Keratinocyte (primary cell): Measurements from ENCODE around the gene AFAP1L1. TPM values are rescaled to one million over a fixed set of nuclear protein-coding genes. Genes with fewer than 3 reads are reported as not detected.

Source experiments
- DNase-seq: peaks from one replicate; pipeline ENCODE4 v3.0.0-alpha.2; 2011; ENCODE audit warnings: low read depth, missing footprints, low spot score
- FAIRE-seq: peaks from 2 replicates; lab custom pipeline; 2011; peaks lifted over from hg19 to GRCh38; lab: Jason Lieb, UNC
- H2AFZ ChIP-seq: 2 replicates; pipeline ENCODE4 v1.6.0; 2012; ENCODE audit warnings: low read length, control low read depth, inconsistent platforms; ENCODE audit not compliant: control insufficient read depth
- H3K27ac ChIP-seq: 2 replicates; pipeline ENCODE4 v1.5.1; 2011; ENCODE audit warnings: low read length; ENCODE audit not compliant: control insufficient read depth, insufficient read depth
- H3K27me3 ChIP-seq: 3 replicates; pipeline ENCODE4 v1.6.0; 2011; ENCODE audit warnings: low read length; ENCODE audit not compliant: control insufficient read depth, insufficient read depth; ENCODE audit errors: extremely low read depth
- H3K36me3 ChIP-seq, 2 experiments: 2 replicates in 1 of 2; 3 replicates in 1 of 2; pipeline ENCODE4 v1.5.1; 2011; ENCODE audit warnings: low read length in 2 of 2, mild to moderate bottlenecking in 1 of 2; ENCODE audit not compliant: control insufficient read depth in 2 of 2, insufficient read depth in 2 of 2; ENCODE audit errors: extremely low read depth in 1 of 2
- H3K4me1 ChIP-seq: 3 replicates; pipeline ENCODE4 v1.5.1; 2011; ENCODE audit warnings: low read length; ENCODE audit not compliant: control insufficient read depth, insufficient read depth; ENCODE audit errors: extremely low read depth
- H3K4me2 ChIP-seq: 3 replicates; pipeline ENCODE4 v1.6.0; 2011; ENCODE audit warnings: low read depth, low read length; ENCODE audit not compliant: control insufficient read depth, insufficient read depth; ENCODE audit errors: extremely low read depth
- H3K4me3 ChIP-seq, 3 experiments: fragments of 200-600 bp in 1 of 3; sonication (generic) in 1 of 3; 2 replicates in 2 of 3; 3 replicates in 1 of 3; pipeline ENCODE4 v1.5.1; 2011 to 2016; ENCODE audit warnings: low read length in 3 of 3, mild to moderate bottlenecking in 3 of 3, control low read depth in 2 of 3, inconsistent platforms in 1 of 3, low read depth in 1 of 3, mixed read lengths in 1 of 3, mixed run types in 1 of 3, moderate library complexity in 1 of 3; ENCODE audit not compliant: control insufficient read depth in 2 of 3, insufficient read depth in 2 of 3; ENCODE audit errors: extremely low read depth in 1 of 3
- H3K79me2 ChIP-seq: 2 replicates; pipeline ENCODE4 v1.6.0; 2012; ENCODE audit warnings: low read length; ENCODE audit not compliant: control insufficient read depth, insufficient read depth
- H3K9ac ChIP-seq: 3 replicates; pipeline ENCODE4 v1.6.0; 2011; ENCODE audit warnings: low read length; ENCODE audit not compliant: control insufficient read depth, insufficient read depth; ENCODE audit errors: extremely low read depth
- H3K9me1 ChIP-seq: 3 replicates; pipeline ENCODE4 v1.6.0; 2011; ENCODE audit warnings: low read length; ENCODE audit not compliant: control insufficient read depth, insufficient read depth; ENCODE audit errors: extremely low read depth
- H3K9me3 ChIP-seq: 2 replicates; pipeline ENCODE4 v1.5.1; 2012; ENCODE audit warnings: low read depth, low read length; ENCODE audit not compliant: control insufficient read depth
- H4K20me1 ChIP-seq: 3 replicates; pipeline ENCODE4 v1.6.0; 2011; ENCODE audit warnings: low read length; ENCODE audit not compliant: control insufficient read depth, insufficient read depth; ENCODE audit errors: extremely low read depth
- CTCF ChIP-seq, 3 experiments: IDR thresholded peaks in 1 of 3; conservative IDR thresholded peaks in 1 of 3; optimal IDR thresholded peaks in 1 of 3; 2 replicates in 2 of 3; 3 replicates in 1 of 3; pipeline versions ENCODE3 to v1.5.1; 2011; ENCODE audit warnings: low read length in 3 of 3, mild to moderate bottlenecking in 3 of 3, moderate library complexity in 2 of 3, control low read depth in 1 of 3, inconsistent platforms in 1 of 3; ENCODE audit not compliant: insufficient read depth in 2 of 3; ENCODE audit errors: extremely low read depth in 1 of 3
- EZH2 ChIP-seq: IDR thresholded peaks from one replicate; pipeline ENCODE4 v1.6.1; 2012; ENCODE audit warnings: inconsistent platforms, mild to moderate bottlenecking, low read length, moderate library complexity
- dilution Hi-C: fragments of 300-500 bp; cut with MboI; formaldehyde crosslinking; loops from one replicate; pipeline ENCODE4 v1.7.0; 2020; ENCODE audit warnings: low sequenced_read_pairs; ENCODE audit not compliant: extremely low pct_ligation_motif_present
- polyA plus RNA-seq, 5 experiments: library from polyadenylated mRNA; depleted of rRNA in 3 of 5; stranded (reverse) in 3 of 5; stranded (forward) in 1 of 5; unstranded in 1 of 5; fragments of >200 nt; gene quantifications; 1 replicate in 1 of 5; 2 replicates in 3 of 5; 3 replicates in 1 of 5; pipeline versions ENCODE4 v1.2.1 to v1.2.3, GENCODE V29; 2011 to 2012; ENCODE audit warnings: missing spikeins in 2 of 5, low read depth in 1 of 5, low replicate concordance in 1 of 5

The AFAP1L1 gene
- polyA plus RNA-seq, 1 donor (not counting 4 experiments of a cell fraction or from before 2014, with no cell fraction given), result 4.6 TPM

GRCh38 chr5:149235841-149236240 is 35.8 kb upstream of the AFAP1L1 start:
- TF ChIP-seq CTCF (optimal IDR thresholded peaks at IDR 0.05 in 1 of 3, IDR thresholded peaks at IDR 0.05 in 1 of 3, conservative IDR thresholded peaks at IDR 0.05 in 1 of 3; ENCODE audit: extremely low read depth in 1 of 3, insufficient read depth in 2 of 3, low read length in 3 of 3) (no peak), EZH2 (no peak)
- H3K4me3 ChIP-seq, result no peak overlapping the region
- dilution Hi-C loops, result no loop called here
- no peak overlapping the region for H3K27ac ChIP-seq
- no peak overlapping the region for H3K9ac ChIP-seq
- FAIRE-seq, result no peak
- H3K9me1 ChIP-seq, result no peaks in the 10 kb centered on the region
- no peak for DNase-seq
- H3K79me2 ChIP-seq, result no peaks in the 10 kb centered on the region
- peaks cover 0 to 1% of the 10 kb centered on the region in 2 experiments for H3K36me3 ChIP-seq
- no peaks in the 10 kb centered on the region for H3K9me3 ChIP-seq
- no peak overlapping the region for H2AFZ ChIP-seq
- H3K27me3 ChIP-seq, result no peaks in the 10 kb centered on the region
- H4K20me1 ChIP-seq, result no peaks in the 10 kb centered on the region
- H3K4me2 ChIP-seq, result no peak overlapping the region
- peaks cover 9% of the 10 kb centered on the region for H3K4me1 ChIP-seq

- FAIRE-seq (no peak), DNase-seq (no peak)
- peaks cover 0 to 1% of the 10 kb centered on the region in 2 experiments for H3K36me3 ChIP-seq
Measured at GRCh38 chr5:149237662-149238061, 34.0 kb upstream of the AFAP1L1 start.

More at GRCh38 chr5:149237662-149238061, 34.0 kb upstream of the AFAP1L1 start:
- Histone ChIP-seq H3K9ac (no peak overlapping the region), H3K9me1 (no peaks in the 10 kb centered on the region), H3K4me3 (no peak overlapping the region), H3K27ac (no peak overlapping the region), H3K27me3 (no peaks in the 10 kb centered on the region), H3K4me2 (no peak overlapping the region), H3K4me1 (peaks cover 9% of the 10 kb centered on the region), H3K9me3 (no peaks in the 10 kb centered on the region), H4K20me1 (no peaks in the 10 kb centered on the region), H3K79me2 (no peaks in the 10 kb centered on the region), H2AFZ (no peak overlapping the region)
- no peak for TF ChIP-seq EZH2
- TF ChIP-seq CTCF (optimal IDR thresholded peaks at IDR 0.05 in 1 of 3, IDR thresholded peaks at IDR 0.05 in 1 of 3, conservative IDR thresholded peaks at IDR 0.05 in 1 of 3; ENCODE audit: extremely low read depth in 1 of 3, insufficient read depth in 2 of 3, low read length in 3 of 3), result no peak
- dilution Hi-C loops, result no loop called here
